Right lobe of liver (tissue), 4 donors: Measurements from ENCODE around the gene IGFBPL1.

Source experiments
- POLR2A ChIP-seq: fragments of 450-650 bp; IDR thresholded peaks from one replicate; pipeline ENCODE4 v1.6.1; 2017; ENCODE audit warnings: antibody characterized with exemption, mild to moderate bottlenecking
- TF ChIP-seq, protein P1 (sequence below), 4 donors: fragments of 200-600 bp in 3 of 4; fragments of 450-650 bp in 1 of 4; IDR thresholded peaks; one replicate each; pipeline versions ENCODE4 v1.5.1 to v1.8.0; 2016 to 2022; ENCODE audit warnings: antibody characterized with exemption in 4 of 4, mild to moderate bottlenecking in 2 of 4
- donor health status: DM: no; HTN: no; CAD: no.
- donor health status: DM: no; HTN: no; CAD: no.
- donor health status: DM: no; HTN: yes; CAD: no.

DNA sequence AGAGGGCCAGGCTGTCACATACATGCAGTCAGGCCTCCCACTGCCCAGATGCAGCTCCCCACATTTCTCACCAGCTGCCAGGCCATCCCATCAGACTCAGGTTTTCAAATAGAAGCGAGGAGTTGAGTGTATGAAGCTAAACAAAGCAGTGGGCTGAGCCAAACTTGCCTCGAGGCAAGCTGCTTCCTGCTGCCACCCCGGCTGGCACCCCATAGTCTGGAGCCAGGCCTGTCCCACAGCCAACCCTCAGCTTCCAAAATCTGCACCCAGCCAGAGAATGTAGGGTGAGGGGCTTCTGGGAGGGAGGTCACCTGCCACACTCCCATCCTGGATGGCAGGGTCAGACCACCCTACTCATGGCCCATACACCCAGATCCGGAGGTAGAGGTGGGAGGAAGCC lies 54.1 kb downstream of the IGFBPL1 start:
- no peak for TF ChIP-seq POLR2A
- TF ChIP-seq, protein P1, sequence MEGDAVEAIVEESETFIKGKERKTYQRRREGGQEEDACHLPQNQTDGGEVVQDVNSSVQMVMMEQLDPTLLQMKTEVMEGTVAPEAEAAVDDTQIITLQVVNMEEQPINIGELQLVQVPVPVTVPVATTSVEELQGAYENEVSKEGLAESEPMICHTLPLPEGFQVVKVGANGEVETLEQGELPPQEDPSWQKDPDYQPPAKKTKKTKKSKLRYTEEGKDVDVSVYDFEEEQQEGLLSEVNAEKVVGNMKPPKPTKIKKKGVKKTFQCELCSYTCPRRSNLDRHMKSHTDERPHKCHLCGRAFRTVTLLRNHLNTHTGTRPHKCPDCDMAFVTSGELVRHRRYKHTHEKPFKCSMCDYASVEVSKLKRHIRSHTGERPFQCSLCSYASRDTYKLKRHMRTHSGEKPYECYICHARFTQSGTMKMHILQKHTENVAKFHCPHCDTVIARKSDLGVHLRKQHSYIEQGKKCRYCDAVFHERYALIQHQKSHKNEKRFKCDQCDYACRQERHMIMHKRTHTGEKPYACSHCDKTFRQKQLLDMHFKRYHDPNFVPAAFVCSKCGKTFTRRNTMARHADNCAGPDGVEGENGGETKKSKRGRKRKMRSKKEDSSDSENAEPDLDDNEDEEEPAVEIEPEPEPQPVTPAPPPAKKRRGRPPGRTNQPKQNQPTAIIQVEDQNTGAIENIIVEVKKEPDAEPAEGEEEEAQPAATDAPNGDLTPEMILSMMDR (IDR thresholded peaks at IDR 0.05) = no peak
